HEK293 (cell line): ENCODE results near the gene WNT9B.

ENCODE experiments used
- WT1 ChIP-seq: fragments of 450-650 bp; formaldehyde crosslinking; IDR thresholded peaks from 2 replicates; pipeline ENCODE4 v1.5.1; 2016; ENCODE audit warnings: missing biosample characterization, missing genetic modification characterization
- ZNF558 ChIP-seq: fragments of 450-650 bp; formaldehyde crosslinking; IDR thresholded peaks from 2 replicates; pipeline ENCODE4 v1.5.1; 2016; ENCODE audit warnings: missing biosample characterization, missing genetic modification characterization
- ZNF571 ChIP-seq: fragments of 450-650 bp; formaldehyde crosslinking; IDR thresholded peaks from 2 replicates; pipeline ENCODE4 v1.5.0; 2017; ENCODE audit warnings: missing biosample characterization, missing genetic modification characterization
- ZNF837 ChIP-seq: fragments of 450-650 bp; formaldehyde crosslinking; IDR thresholded peaks from 2 replicates; pipeline ENCODE4 v1.5.1; 2016; ENCODE audit warnings: missing biosample characterization, missing genetic modification characterization

- TF ChIP-seq ZNF571 (tag by site-specific recombination) (no peak), WT1 (no peak), ZNF837 (tag by site-specific recombination) (no peak), ZNF558 (tag by site-specific recombination) (no peak)
Measured at GRCh38 chr17:46802800-46803199, 48.6 kb upstream of the WNT9B start.
